Transverse colon (tissue), 4 donors: ENCODE data around the gene GARNL3. TPM values are rescaled to one million over a fixed set of nuclear protein-coding genes. Genes with fewer than 3 reads are reported as not detected.

Experiments used
- DNase-seq: peaks from one replicate; pipeline ENCODE4 v3.0.0-alpha.2; 2019
- H3K27ac ChIP-seq, 4 donors: fragments of 200-600 bp; sonication (generic); 2 replicates each; pipeline ENCODE4 v1.5.1; 2016 to 2018; ENCODE audit warnings: inconsistent platforms in 4 of 4
- H3K27me3 ChIP-seq: fragments of 200-600 bp; sonication (generic); 2 replicates; pipeline ENCODE4 v1.5.1; 2017; ENCODE audit warnings: inconsistent platforms
- H3K36me3 ChIP-seq, 4 donors: fragments of 200-600 bp; sonication (generic); 2 replicates each; pipeline ENCODE4 v1.5.1; 2017 to 2019; ENCODE audit warnings: inconsistent platforms in 4 of 4
- H3K4me1 ChIP-seq, 4 donors: fragments of 200-600 bp; sonication (generic); 2 replicates each; pipeline ENCODE4 v1.5.1; 2017 to 2020; ENCODE audit warnings: inconsistent platforms in 4 of 4
- H3K4me3 ChIP-seq, 4 donors: fragments of 200-600 bp; sonication (generic); 1 replicate in 1 of 4; 2 replicates in 3 of 4; pipeline versions ENCODE4 v1.5.1 to v1.6.1; 2017 to 2019; ENCODE audit warnings: inconsistent platforms in 4 of 4
- H3K9me3 ChIP-seq, 2 donors: fragments of 200-600 bp; sonication (generic); 2 replicates each; pipeline ENCODE4 v1.5.1; 2017 to 2019; ENCODE audit warnings: inconsistent platforms in 2 of 2
- EP300 ChIP-seq: sonication (generic); formaldehyde crosslinking; IDR thresholded peaks from one replicate; pipeline ENCODE4 v1.6.1; 2017; ENCODE audit warnings: antibody characterized with exemption, low read depth
- POLR2A ChIP-seq: fragments of 450-650 bp; IDR thresholded peaks from one replicate; pipeline ENCODE4 v1.6.1; 2016; ENCODE audit warnings: antibody characterized with exemption, mild to moderate bottlenecking, moderate library complexity
- POLR2AphosphoS5 ChIP-seq, 3 donors: sonication (generic); formaldehyde crosslinking; IDR thresholded peaks; one replicate each; pipeline ENCODE4 v1.6.1; 2016; ENCODE audit warnings: antibody characterized with exemption in 3 of 3
- WGBS, 2 donors: methylation state at CpG; one replicate each; pipeline ENCODE4 v1.1.5; 2018; ENCODE audit warnings: low coverage in 1 of 2; 5-methylcytosine and 5-hydroxymethylcytosine counted together
- in situ Hi-C, 4 donors: fragments of 200-750 bp; cut with MboI; loops; one replicate each; pipeline versions ENCODE4 v1.15.0 to v1.15.1; 2017; ENCODE audit warnings: low sequenced_read_pairs in 3 of 4, low pct_ligation_motif_present in 1 of 4, low pct_unique_long_range_greater_than_20kb in 1 of 4
- intact Hi-C: fragments of 100-400 bp; cut with DNase I; formaldehyde crosslinking; loops from one replicate; pipeline ENCODE4 v1.15.1; 2023; ENCODE audit warnings: low total_unique reads
- total RNA-seq, 4 donors: library from RNA; depleted of rRNA; stranded (reverse); fragments of >200 nt; gene quantifications; one replicate each; pipeline ENCODE4 v1.1.0, GENCODE V29; 2016
- TF ChIP-seq, protein P1 (sequence below), 5 experiments: fragments of 200-600 bp in 3 of 5; fragments of 450-650 bp in 2 of 5; sonication (generic) in 3 of 5; IDR thresholded peaks; 1 replicate in 2 of 5; 2 replicates in 3 of 5; pipeline ENCODE4 v1.5.1; 2016 to 2017; ENCODE audit warnings: antibody characterized with exemption in 5 of 5, inconsistent platforms in 3 of 5, mild to moderate bottlenecking in 2 of 5, moderate library complexity in 1 of 5

GARNL3 gene
- total RNA-seq, 4 donors from 2014 or later, result 6.0 to 19.5 (median 11.8) TPM

DNA sequence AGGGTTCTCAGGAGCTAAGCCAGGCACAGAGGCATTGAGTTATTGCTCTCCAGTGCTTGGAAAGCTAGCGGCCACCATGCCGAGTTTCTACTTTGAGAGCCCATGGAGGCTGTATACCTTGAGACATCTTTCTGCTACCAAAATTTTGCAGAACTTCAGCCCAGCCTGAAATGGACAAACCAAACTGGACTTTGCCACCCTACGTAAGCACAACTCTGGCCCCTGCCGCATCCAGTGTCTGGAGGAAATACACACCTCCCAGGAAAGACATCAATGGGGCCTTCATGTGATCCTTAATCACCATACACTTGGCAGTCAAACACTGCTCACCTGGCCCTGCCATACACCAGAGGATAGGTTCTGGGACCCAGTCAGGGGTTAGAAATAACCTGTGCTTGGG lies 27.8 kb downstream of the GARNL3 start:
- no peak overlapping the region for H3K27ac ChIP-seq
- WGBS, 2 donors, result 93 to 98% methylated on average over 3 to 4 of the region's 4 CpGs
- TF ChIP-seq POLR2A (no peak), EP300 (no peak), POLR2AphosphoS5 (IDR thresholded peaks at IDR 0.05) (no peak)
- TF ChIP-seq, protein P1, sequence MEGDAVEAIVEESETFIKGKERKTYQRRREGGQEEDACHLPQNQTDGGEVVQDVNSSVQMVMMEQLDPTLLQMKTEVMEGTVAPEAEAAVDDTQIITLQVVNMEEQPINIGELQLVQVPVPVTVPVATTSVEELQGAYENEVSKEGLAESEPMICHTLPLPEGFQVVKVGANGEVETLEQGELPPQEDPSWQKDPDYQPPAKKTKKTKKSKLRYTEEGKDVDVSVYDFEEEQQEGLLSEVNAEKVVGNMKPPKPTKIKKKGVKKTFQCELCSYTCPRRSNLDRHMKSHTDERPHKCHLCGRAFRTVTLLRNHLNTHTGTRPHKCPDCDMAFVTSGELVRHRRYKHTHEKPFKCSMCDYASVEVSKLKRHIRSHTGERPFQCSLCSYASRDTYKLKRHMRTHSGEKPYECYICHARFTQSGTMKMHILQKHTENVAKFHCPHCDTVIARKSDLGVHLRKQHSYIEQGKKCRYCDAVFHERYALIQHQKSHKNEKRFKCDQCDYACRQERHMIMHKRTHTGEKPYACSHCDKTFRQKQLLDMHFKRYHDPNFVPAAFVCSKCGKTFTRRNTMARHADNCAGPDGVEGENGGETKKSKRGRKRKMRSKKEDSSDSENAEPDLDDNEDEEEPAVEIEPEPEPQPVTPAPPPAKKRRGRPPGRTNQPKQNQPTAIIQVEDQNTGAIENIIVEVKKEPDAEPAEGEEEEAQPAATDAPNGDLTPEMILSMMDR (IDR thresholded peaks at IDR 0.05), result no peak
- intact Hi-C loops, result no loop called here
- peaks cover 0 to 7% (median 0%) of the 10 kb centered on the region in 4 donors for H3K4me1 ChIP-seq
- no peaks in the 10 kb centered on the region for H3K9me3 ChIP-seq
- no peak overlapping the region for H3K4me3 ChIP-seq
- in situ Hi-C loops, result no loop called here
- no peaks in the 10 kb centered on the region for H3K36me3 ChIP-seq
- no peak for DNase-seq
- H3K27me3 ChIP-seq, result no peaks in the 10 kb centered on the region

GRCh38 chr9:127293328-127293727 lies 28.8 kb downstream of the GARNL3 start:
- H3K27ac ChIP-seq, result no peak overlapping the region
- TF ChIP-seq, protein P1 (IDR thresholded peaks at IDR 0.05), result no peak
- TF ChIP-seq POLR2AphosphoS5 (IDR thresholded peaks at IDR 0.05), result no peak
- TF ChIP-seq POLR2A, result no peak
- no peak for TF ChIP-seq EP300
- no peaks in the 10 kb centered on the region for H3K9me3 ChIP-seq
- 43 to 58% methylated on average over 4 to 5 of the region's 5 CpGs for WGBS, 2 donors
- H3K4me3 ChIP-seq, result no peak overlapping the region
- intact Hi-C loops, result no loop called here
- no peak for DNase-seq
- peaks cover 0 to 7% (median 0%) of the 10 kb centered on the region in 4 donors for H3K4me1 ChIP-seq
- no peaks in the 10 kb centered on the region for H3K36me3 ChIP-seq
- in situ Hi-C loops, result no loop called here
- no peaks in the 10 kb centered on the region for H3K27me3 ChIP-seq

DNA sequence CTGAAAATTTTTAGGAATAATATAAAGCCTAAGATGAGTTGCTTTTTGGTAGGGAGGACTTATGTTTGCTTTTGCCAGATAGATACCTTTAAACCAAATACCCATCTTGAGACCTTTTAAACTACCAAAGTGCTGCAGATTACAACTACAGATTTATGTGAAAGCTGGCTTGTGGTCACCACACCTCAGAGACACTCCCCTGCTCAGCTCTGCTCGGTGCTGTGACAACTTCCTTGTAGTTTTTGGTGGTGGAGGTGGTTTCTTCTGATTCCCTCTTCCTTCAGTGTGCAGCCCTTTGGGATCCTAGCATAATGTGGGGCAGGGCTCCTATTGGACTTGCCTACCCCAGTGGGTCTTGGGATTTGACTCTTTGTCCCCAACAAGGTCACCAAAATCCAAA lies 29.2 kb downstream of the GARNL3 start:
- Histone ChIP-seq H3K36me3 (no peaks in the 10 kb centered on the region), H3K4me3 (no peak overlapping the region), H3K27me3 (no peaks in the 10 kb centered on the region), H3K4me1 (peaks cover 0 to 7% (median 0%) of the 10 kb centered on the region in 4 donors), H3K27ac (no peak overlapping the region), H3K9me3 (no peaks in the 10 kb centered on the region)
- in situ Hi-C loops, result no loop called here
- 25% methylated on average over 1 of the region's 1 CpG; no CpG with 5 or more reads in 1 of the 2 donors for WGBS, 2 donors
- intact Hi-C loops, result no loop called here
- TF ChIP-seq POLR2AphosphoS5 (IDR thresholded peaks at IDR 0.05) (no peak), EP300 (no peak), POLR2A (no peak)
- TF ChIP-seq, protein P1 (IDR thresholded peaks at IDR 0.05), result no peak
- DNase-seq, result no peak

GRCh38 chr9:127295005-127295404 lies 30.4 kb downstream of the GARNL3 start:
- 83% methylated on average over 1 of the region's 1 CpG for WGBS, 2 donors

More at GRCh38 chr9:127295005-127295404, 30.4 kb downstream of the GARNL3 start:
- TF ChIP-seq, protein P1 (IDR thresholded peaks at IDR 0.05), result no peak
- TF ChIP-seq POLR2A (no peak), POLR2AphosphoS5 (IDR thresholded peaks at IDR 0.05) (no peak), EP300 (no peak)
- in situ Hi-C loops (no loop called here), intact Hi-C loops (no loop called here)
- H3K36me3 ChIP-seq, result no peaks in the 10 kb centered on the region
- peaks cover 0 to 7% (median 0%) of the 10 kb centered on the region in 4 donors for H3K4me1 ChIP-seq
- H3K27ac ChIP-seq, result no peak overlapping the region
- H3K4me3 ChIP-seq, result no peak overlapping the region
- no peaks in the 10 kb centered on the region for H3K9me3 ChIP-seq
- H3K27me3 ChIP-seq, result no peaks in the 10 kb centered on the region
- no peak for DNase-seq
